GM21381 (cell line): ENCODE measurements around the gene TPGS1.

Source experiments
- ATAC-seq: cut with Tn5 transposase; IDR thresholded peaks from one replicate; pipeline ENCODE4 v1.9.1; 2021; ENCODE audit warnings: mild to moderate bottlenecking, moderate library complexity; ENCODE audit not compliant: unreplicated experiment

TPGS1 gene

DNA sequence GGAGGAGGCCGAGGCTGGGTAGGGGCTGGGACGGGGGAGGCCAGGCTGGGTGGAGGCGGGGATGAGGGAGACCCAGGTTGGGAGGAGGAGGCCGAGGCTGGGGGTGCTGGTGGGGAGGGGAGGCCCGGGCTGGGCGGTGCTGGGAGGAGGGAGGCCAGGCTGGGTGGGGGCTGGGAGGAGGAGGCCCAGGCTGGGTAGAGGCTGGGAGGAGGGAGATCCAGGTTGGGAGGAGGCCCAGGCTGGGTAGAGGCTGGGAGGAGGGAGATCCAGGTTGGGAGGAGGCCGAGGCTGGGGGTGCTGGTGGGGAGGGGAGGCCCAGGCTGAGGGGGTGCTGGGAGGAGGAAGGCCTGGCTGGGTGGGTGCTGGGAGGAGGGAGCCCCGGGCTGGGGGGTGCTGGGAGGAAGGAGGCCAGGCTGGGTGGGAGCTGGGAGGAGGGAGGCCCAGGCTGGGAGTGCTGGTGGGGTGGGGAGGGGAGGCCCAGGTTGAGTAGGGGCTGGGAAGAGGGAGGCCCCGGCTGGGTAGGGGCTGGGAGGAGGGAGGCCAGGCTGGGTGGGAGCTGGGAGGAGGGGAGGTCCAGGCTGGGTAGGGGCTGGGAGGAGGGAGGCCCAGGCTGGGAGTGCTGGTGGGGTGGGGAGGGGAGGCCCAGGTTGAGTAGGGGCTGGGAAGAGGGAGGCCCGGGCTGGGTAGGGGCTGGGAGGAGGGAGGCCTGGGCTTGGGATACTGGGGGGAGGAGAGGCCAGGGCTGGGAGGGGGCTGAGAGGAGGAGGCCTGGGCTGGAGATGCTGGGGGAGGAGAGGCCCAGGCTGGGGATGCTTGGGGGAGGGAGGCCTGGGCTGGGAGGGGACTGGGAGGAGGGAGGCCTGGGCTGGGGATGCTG, 10.7 kb downstream of the TPGS1 start:
- no peak for ATAC-seq

DNA sequence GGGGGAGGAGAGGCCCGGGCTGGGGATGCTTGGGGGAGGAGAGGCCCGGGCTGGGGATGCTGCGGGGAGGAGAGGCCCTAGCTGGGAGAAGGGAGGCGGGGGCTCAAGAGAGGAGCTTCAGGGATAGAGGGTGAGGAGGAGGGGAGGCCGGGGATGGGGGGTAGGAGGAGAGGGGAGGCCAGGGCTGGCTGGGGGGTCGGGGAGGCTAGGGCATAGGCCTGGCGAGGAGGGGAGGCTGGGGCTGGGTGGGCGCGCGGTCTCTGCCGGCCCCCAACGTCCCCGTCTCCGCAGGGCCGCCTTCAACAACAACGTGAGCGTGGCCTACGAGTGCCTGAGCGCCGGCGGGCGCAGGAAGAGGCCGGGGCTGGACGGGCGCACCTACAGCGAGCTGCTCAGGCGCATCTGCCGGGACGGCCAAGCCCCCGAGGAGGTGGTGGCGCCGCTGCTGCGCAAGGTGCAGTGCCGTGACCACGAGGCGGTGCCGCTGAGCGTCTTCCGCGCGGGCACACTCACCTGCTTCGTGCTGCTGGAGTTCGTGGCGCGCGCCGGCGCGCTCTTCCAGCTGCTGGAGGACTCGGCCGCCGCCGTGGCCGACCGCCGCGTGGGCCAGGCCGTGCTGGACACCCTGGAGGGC, 11.4 kb downstream of the TPGS1 start:
- ATAC-seq = no peak

DNA sequence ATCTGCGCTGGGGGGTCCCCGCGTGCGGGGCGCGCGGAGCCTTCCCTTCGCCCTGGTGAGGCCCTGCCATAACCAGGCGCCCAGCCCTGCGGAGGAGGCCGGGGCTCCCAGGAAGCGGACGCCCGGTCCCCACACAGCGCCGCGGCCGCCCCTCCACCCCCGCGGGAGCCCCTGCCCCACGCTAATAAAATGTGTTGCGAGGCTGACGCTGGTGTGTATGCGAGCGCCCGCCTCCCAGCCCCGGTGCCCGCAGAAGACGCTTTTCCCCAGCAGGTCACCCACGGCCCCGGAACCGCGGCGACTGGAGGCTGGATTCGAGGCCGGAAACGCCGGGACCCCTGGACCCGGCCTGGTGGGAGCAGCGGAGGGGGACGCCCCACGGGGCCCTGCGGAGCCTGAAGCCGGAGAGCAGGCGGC, 12.2 kb downstream of the TPGS1 start:
- ATAC-seq = no peak

DNA sequence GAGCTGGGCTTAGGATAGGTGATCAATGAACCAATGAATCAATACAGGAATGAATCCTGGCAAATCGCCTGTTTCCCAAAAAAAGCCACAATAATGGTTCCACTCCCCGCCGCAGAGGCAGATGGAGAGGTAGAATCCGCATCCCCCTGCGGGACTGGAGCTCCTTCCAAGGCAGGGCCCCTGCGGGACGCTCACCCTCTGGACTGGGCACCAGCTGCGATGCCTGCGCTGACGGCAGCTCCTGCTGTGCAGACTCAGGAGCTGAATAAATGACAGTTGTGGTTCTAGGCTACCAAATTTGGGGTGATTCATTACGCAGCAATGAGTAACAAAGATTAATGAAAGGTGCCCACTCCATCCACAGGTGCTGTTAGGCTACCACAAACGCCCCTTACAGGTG, 15.4 kb downstream of the TPGS1 start:
- ATAC-seq = no peak

DNA sequence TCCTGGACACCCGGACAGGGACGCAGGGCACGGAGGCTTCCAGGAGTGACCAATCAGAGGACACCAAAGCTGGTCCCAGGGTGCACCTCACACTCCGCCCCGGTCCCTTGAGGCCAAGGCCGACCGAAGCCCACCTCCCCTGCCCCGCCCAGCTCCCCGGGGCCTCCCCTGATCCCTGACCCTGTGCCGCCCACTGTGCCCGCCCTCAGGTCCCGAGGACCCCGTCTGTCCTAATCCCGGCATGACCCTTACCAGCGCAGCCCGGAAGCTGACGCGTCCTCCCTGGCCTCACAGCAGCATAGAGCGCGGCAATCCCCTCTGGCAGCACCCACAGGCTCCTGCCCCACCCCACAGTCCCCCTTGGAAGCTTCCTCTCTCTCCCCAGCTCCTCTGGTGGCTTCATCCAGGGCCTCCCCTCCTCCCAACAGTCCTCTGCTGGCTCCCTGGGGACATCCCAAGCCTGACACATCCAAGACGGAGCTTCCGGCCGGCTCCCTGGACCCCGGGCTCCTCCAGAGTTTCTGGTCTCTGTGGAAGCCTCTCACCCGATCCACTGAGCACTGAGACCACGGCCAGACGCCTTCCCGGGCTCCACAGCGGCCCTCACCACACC, 16.9 kb downstream of the TPGS1 start:
- no peak for ATAC-seq

DNA sequence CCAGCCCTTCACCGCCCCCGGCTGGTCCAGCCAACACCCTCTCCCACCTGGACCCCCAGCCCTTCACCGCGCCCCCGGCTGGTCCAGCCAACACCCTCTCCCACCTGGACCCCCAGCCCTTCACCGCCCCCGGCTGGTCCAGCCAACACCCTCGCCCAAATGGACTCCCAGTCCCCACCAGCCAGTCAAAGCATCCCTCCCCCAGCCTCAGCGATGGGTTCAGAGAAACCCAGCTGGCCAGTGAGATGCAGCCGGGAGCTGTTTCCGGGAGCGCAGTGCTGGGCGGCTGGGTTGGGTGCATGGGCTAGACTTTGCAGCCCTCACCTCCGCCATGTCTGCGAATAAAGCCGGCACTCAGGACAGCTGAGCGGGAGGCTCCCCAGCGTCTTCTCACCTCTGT, 17.7 kb downstream of the TPGS1 start:
- no peak for ATAC-seq

DNA sequence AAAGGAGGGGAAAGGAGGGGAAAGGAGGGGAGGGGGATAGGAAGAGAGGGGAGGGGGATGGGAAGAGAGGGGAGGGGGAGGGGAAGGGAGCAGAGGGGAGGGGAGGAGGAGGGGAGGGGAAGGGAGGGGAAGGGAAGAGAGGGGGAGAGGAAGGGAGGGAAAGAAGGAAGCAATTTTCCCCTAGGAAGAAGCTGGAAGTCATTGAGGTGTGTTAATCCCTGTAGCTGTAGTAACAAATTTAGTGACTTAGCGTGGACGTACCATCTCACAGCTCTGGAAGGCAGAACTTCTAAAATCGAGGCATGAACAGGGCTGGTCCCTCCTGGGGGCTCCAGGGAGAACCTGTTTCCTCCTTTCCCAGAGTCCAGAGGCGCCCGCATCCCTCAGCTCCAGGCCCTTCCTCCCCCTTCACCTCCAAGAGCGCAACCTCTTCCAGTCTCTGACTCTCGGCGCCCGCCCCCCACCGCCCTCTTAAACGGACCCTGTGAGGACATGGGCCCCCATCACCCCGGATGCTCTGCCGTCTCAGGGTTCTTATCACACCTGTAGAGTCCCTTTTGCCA, 18.6 kb downstream of the TPGS1 start:
- ATAC-seq = no peak

DNA sequence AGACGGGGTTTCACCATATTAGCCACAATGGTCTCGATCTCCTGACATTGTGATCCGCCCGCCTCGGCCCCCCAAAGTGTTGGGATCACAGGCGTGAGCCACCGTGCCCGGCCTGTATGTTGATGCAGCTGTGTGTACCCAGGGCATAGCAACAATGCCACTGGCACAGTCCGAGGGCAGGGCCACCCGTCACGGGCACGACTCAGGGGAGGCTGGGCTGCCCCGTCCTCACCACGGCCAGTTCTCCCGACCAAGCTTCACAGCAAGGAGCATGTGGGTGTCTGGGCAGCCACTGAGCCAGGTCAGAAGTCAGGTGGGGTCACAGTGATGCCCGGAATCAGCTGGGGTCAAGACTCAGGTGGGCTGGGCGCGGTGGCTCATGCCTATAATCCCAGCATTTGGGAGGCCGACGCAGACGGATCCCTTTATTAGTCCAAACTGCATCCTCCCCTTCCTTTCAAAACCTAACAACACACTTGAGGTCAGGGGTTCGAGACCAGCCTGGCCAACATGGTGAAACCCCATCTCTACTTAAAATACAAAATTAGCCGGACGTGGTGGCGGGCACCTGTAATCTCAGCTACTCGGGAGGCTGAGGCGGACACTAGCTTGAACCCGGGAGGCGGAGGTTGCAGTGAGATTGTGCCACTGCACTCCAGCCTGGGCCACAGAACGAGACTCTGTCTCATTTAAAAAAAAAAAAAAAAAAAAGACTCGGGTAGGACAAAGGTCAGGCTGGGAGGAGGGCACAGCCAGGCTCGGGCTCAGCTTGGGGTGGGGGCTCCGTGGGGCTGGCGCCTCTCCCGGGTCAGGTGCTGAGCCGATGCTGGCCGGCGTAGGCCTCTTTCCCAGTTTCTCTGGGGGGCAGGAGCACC, 23.1 kb downstream of the TPGS1 start:
- no peak for ATAC-seq

DNA sequence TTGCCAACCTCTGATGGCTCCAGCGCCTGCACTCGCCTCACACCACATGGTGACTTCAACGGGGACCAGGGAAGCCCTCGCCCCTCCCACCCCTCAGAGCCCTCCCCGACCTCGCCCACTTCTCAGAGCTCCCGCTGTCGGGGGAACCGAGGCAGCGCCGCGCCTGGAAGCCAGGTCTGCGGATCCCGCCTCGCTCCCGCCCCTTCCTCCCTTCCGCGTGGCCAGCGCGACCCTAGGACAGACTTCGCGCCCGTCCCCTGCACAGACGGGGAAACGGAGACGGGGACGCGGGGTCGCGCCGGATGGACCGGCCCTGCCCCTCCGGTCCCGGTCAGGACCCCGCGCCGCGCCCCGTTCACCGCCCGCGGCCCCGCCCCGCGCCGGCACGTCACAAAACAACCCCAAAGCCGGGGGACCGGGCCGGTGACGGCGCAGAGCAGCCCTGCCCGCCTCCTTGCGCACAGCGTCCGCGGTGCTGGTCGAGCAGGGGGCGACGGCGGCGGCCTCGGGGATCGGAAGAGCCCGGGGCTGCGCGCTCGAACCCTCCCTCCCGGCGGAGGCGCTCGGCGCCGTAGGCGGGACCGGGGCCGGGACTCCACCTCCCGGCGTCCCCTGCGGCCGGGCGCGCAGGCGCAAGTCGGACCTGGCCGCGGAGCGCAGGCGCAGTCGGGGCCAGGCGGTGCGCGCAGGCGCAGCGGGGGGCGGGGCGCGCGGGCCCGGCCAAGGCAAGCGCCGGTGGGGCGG, 23.9 kb downstream of the TPGS1 start:
- peak; percentile 68 for ATAC-seq

DNA sequence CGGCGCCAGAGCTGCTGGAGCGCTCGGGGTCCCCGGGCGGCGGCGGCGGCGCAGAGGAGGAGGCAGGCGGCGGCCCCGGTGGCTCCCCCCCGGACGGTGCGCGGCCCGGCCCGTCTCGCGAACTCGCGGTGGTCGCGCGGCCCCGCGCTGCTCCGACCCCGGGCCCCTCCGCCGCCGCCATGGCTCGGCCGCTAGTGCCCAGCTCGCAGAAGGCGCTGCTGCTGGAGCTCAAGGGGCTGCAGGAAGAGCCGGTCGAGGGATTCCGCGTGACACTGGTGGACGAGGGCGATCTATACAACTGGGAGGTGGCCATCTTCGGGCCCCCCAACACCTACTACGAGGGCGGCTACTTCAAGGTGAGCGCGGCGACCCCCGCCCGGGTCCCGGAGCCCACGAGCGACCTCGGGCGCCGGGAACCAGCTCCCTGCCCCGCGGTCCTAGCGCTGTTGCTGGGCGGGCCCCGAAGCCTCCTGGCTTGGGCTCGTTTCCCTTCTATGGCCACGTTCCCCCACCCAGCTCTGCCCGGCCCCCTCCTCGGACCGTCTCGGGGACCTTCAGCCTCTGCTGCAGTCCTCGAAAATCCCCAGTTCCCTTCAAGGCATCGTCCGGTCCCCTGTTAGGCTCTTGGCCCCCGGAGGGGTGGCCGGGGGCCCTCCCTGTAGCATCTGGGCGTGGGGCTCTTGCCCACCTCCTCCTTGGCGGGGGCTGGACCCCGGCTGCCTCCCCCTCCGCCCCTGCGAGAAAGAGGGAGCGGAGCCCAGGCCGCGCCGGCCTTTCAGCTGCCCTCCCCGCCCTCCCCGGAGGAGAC, 24.7 kb downstream of the TPGS1 start, which contains the start of gene CDC34:
CDC34 (plus strand) TSS at position 8 of the 808 bp plus-strand sequence; CDS start at position 180, 172 bp downstream.
- ATAC-seq = peak; percentile 59

DNA sequence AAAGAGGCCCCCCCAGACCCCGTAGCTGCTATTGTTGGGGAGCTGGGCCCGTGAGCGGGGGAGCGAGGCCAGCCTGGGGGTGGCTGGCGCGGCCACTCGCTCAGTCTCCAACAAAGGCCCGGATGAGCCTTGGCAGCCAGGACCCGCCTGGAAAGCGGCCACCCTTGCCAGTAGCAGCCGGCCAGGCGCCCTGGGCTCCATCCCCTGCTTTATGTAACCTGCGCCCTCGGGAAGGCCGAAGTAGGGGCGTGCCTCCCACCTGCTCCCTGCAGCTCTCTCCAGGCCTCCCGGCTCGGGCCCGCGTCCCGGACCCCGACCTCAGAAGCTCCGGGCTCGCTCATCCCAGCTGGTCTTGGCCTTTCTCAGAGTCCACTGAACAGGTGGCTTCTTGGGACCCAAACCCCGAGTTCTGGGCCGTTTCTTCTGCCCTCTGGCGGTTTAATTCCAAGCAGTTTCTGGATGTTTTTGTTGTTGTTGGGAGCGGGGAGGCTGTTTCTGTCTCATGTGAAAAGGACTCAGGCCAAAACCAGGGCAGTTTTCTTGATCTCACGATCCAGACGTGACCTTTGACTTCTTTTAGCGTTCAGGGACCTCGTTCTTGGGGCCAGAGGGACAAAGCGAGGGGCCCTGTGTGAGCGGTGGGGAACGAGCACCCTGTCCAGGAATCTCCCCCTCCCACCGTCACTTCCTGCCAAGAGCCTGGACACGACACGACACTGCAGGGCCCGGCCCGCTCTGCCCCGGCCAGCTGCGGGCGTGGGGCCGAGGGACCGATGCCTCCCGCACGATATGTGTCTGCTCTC, 25.5 kb downstream of the TPGS1 start:
- peak; percentile 1 for ATAC-seq

DNA sequence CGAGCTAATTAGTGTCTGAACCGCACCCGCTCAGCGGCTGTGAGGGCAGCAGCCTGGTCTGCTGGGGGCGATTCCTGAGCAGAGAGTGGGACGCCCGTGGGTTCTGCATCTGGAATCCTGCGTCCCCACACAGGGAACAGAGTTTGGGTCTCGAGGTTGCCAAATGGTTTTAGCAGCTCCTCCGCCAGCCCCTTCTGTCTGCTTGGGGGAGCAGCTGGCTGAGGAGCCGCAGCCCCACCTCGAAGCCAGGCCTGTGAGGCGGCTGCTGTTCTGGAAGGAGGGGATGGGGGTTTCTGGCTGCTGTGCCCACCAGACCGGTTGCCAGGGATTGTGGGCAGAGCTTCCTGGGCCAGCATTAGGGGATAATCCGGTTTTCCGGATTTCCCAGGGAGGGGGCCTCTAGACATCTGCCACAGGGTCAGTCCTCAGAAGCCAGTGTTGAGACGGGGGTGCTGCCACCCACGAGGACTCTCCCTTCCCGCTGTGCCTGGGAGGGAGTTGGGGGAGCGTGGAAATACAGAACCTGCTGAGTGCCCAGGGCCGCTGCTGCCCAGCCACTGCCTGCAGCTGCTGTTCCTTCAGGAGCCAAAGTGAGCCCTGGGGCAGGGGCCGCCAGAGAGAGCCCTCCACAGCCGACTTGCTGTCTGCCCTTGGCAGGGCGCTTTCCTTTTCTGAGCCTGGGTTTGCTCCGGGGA, 26.2 kb downstream of the TPGS1 start:
- no peak for ATAC-seq

DNA sequence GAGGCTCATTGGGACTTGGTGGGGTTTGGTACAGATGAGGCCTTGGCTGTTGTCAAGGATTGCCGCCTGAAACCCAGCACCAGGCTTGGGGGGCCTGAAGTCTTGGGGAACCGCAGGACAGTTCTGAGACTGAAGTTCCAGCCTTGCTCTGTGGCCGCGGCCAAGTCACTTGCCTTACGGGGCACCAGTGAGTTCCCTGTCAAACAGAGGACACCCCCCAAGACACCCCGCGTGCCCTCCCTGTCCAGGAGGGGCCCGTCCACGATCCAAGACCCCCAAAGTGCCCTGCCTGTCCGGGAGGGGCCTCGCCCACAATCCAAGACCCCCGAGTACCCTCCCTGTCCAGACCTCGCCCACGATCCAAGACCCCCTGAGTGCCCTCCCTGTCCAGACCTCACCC, 26.8 kb downstream of the TPGS1 start:
- ATAC-seq = no peak

DNA sequence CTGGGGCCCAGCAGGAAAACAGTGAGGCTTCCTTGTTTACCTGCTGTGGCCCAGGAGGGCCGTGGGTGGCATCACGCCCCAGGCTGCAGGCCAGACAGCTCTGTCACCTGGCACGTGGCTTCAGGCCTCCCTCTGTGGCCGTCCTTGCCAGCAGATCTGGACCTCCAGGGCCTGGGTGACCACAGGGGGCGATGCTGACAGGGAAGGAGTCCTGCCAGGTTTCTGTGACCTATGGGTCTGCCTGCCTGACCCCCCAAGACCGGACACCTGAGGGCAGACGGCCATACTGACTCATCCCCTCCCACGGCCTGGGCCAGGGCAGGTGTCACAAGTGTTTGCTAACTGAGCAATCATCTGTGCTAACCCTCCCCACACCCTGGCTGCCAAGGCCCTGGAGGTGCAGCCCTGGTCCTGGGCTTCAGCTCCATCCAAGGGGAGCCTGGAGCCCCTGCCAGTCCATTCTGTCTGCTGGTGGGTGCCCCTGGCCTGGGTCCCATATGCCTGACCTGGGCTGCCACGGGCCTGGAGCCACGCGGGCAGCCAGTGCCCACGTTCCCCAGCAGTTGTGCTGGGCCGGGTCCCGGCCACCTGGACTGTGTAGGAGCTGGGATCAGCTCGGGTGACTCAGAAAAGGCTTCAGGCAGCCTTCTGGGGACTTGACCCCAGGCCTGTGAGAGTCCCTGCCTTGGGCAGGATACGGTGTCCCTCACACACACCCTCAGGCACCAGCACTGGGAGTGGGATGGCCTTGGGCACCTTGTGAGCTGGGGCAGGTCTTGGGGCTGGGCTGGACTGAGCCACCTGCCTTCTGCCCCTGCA, 27.9 kb downstream of the TPGS1 start:
- no peak for ATAC-seq

DNA sequence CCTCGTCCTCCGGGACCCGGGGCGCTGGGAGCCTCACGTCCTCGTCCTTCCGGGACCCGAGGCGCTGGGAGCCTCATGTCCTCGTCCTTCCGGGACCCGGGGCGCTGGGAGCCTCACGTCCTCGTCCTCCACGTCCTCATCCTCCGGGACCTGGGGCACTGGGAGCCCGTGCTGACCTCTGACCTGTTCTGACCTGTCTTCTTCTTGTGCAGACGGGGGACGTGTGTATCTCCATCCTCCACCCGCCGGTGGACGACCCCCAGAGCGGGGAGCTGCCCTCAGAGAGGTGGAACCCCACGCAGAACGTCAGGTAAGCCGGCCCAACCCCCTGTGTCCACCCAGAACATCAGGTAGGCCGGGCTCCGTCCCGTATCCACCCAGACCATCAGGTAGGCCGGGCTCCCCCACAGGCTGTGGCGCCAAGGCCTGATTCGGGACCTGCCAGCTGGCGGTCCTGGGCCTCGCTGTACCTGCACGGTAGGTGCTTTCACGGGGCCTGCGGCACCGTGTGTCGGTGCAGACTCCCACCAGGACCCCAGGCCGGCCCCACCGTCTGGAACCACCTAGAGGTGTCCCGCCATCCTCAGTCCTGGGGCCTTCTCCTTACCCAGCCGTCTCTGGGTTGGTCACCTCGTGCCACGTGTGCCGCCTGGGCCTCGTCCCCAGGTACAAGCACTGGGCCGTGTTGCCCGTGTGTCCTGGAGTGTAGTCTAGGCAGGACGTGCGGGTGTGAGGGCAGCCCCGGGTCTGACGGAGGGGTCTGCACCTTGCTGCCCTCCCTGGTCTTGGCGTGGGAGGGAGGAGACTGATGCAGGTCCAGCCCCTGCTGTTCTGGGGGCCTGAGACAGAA, 29.0 kb downstream of the TPGS1 start:
- no peak for ATAC-seq

DNA sequence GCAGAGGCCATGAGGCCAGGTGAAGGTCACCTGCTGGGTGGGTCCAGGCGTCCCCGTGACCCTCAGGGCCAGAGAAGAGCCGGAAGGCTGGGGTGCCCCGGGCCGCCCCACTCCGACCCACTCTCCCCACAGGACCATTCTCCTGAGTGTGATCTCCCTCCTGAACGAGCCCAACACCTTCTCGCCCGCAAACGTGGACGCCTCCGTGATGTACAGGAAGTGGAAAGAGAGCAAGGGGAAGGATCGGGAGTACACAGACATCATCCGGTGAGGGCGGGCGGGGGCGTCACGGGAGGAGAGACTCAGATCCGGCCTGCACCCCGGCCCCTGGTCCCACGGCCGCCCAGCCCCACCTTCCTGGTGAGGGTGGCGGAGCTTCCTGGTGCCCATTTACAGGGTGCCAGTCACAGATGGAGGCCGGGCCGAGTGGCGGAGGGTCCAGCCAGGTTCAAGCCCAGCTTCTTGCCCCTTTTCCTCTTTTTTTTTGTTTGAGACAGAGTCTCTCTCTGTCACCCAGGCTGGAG, 29.6 kb downstream of the TPGS1 start:
- ATAC-seq = no peak
